ENCODE measurements around the gene LMX1A.
A peak's percentile ranks its signal among the peaks of the same experiment; 100 is the strongest.

LMX1A gene

DNA sequence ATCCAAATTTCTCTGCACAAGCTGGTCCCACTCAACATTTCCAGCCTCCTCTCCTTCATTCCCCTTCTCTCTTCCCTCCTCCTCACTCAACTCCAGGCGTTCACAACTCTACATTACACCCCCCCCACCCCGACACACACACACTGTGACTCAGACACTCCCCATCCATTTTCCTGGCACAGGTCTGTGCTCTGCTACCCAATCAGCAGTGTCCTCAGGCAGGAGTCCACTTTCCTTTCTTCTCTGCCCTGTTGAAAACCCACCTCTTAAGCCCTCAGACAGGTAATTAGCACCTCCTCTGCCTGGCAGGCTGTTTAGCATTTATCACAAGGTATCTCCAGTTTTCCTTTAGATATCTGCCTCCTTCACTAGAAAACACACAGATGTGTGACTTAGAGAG is 8.8 kb upstream of the LMX1A start:
- DNase-seq = no peak

GRCh38 chr1:165364568-165365133 is 8.1 kb upstream of the LMX1A start:
- peak; percentile 75 for DNase-seq

GRCh38 chr1:165356876-165357275 is 361 bp upstream of the LMX1A start:
- peak; percentile 36 for DNase-seq

GRCh38 chr1:165355139-165355976 is 1.2 kb downstream of the LMX1A start:
- DNase-seq = peak; percentile 22

- DNase-seq = no peak
Observed at GRCh38 chr1:165354739-165355138, 1.8 kb downstream of the LMX1A start.

- DNase-seq = peak; percentile 25
Observed at GRCh38 chr1:165353731-165354671, 2.5 kb downstream of the LMX1A start.

DNA sequence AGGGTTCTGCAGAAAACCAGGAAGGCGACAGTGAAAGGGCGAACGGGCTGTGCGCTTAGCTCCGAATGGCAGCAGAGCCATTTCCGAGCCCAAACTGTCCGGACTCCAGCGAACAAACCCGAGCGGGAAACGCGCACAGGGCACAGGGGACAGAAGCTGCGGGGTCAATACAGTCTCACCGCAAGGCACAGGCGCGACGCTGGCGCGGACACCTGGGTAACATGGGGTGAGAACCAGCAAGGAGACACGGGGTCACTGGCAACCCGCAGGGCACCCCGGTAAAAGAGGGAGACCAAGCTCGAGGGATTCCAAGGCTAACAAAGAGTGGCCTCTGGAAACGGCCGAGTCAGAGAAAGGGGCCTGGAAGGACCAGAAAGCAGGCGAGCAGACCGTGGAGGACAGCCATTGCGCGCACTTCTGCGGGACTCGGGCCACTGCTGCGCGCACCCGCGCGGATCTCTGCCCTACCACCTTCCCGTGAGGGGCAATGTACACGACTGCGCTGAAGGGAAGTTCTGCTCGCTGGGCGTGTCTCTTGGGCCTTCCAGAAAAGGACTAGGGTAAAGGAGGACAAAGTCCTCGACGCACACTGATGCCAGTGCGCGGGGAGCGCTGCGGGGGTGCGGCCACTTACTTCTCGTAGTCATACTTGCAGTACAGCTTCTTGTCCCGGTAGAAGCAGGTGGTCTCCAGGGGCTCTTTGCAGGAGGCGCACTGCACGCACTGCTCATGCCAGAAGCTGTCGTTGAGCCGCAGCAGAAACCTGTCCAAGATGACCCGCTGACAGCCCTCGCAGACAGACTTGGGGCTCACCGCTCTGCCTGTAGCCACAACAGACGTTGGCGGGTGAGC is 3.8 kb downstream of the LMX1A start:
- peak; percentile 23 for DNase-seq

- no peak for DNase-seq
Observed at GRCh38 chr1:165351863-165352441, 4.6 kb downstream of the LMX1A start.

DNA sequence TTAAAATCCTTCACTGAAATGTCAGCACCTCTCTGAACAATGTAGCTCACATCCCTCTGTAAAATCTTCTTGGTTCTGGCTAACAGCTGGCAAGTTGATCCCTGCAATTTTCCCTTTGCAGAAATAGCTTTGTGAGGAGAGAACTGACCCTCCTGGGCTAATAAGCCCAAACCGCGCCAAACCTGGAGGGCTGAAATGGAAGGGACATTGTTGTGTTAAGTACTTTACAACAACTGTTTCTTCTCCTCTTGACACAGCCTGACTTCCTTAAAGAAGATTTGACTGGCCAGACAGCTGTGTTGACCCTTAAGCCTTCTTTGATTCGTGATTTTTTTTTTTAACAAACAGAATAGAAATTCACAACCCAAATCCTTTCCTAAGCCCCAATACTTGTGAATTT is 5.7 kb downstream of the LMX1A start:
- DNase-seq = no peak

- DNase-seq = no peak
Observed at GRCh38 chr1:165345502-165345901, 11.0 kb downstream of the LMX1A start.

- DNase-seq = no peak
Observed at GRCh38 chr1:165344736-165345135, 11.8 kb downstream of the LMX1A start.

GRCh38 chr1:165344198-165344597 is 12.3 kb downstream of the LMX1A start:
- no peak for DNase-seq

DNA sequence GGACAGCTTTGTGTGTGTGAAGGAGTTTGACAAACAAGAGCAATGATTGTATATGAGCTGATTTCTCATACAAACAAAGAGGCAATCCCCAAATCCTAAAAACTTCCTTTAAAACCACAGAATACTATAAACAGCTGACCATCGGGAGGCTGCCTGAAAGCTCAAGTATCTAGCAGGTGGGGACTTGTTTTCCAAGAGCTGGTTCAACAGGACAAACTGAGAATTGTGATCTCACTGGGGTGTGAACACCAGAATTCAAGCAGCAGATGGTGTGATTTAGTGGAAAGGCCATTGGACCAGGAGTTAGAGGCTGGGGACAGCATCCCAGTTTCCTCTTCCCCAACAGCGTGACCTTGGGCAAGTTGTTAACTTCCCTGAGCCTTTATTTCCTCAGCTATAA is 13.9 kb downstream of the LMX1A start:
- peak; percentile 46 for DNase-seq

DNA sequence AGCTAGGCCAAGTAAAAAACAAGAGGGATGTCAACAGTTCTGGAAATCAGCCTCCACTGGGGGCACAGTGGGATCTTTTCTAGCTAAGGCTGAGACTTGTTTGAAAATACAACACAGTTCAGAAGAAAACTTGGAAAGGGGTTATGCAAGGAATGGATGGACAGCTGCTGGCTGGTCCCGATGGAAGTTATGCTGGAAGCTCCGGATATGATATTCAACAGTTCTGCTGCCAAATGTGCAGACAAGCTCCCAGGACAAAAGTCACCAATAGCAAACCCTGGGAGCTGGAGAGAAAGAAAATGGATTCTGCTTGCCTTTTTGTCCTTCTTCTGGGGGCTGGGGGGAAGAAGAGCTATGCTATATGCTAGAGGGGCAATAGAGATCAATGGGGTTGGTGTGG is 14.3 kb downstream of the LMX1A start:
- DNase-seq = peak; percentile 74

DNA sequence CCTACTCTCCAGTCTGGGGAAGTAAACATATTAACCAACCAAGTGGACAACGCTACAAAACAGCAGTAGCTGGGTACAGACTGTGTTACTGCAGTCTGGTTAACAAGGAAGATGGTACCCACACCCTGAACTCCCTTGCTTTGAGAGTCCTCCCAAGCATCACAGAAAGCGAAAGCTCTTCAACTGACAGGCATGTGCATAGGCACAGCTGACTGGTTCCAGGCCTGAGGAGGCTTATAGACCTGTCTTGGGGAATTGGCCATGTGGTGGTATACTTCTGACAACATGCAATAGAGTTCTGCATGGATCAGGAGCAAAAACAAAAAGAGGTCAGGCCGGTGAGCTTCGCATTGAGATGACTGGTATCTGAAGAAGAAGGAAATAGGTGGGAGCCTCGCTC is 17.4 kb downstream of the LMX1A start:
- DNase-seq = no peak

GRCh38 chr1:165330483-165330882 is 26.0 kb downstream of the LMX1A start:
- no peak for DNase-seq

GRCh38 chr1:165329104-165329503 is 27.4 kb downstream of the LMX1A start:
- no peak for DNase-seq

DNA sequence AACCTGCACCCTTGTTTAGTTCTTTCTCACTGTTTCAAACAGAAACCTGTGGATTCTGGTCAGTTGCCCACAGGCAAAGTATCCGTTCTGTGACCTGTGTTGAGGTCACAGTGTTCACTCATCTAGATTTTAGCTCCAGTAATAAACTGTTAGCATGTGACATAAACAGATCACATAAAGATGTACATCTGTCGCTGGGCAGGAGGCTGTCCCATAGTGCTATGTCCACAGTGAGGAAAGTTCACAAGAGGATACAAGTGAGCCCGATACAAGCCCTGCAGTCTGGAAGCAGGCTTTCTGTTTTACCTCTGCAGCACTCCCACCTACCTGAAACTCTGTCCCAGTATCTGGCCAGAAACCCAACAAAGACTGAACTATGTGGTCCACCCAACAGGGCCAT is 28.4 kb downstream of the LMX1A start:
- DNase-seq = no peak

DNA sequence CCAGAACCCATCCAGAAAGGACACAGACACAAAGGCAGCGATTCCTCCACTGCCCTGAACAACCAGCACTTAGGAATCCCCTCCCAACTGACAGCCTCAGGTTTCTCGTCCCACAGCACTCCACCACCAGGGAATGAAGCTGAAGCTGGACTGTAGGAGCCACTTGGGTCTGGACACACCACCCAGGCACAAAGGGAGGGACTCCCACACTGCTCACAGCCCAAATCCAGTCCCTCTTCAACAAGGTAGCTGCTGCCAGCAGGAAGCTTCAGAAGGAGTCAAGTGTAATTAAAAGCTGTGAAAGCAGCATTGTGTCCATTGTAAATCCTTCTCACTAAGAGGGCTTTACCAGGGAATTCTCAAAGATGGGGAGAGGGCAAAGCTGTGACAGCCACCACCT is 29.0 kb downstream of the LMX1A start:
- no peak for DNase-seq

GRCh38 chr1:165325460-165326203 is 30.9 kb downstream of the LMX1A start:
- no peak for DNase-seq

DNA sequence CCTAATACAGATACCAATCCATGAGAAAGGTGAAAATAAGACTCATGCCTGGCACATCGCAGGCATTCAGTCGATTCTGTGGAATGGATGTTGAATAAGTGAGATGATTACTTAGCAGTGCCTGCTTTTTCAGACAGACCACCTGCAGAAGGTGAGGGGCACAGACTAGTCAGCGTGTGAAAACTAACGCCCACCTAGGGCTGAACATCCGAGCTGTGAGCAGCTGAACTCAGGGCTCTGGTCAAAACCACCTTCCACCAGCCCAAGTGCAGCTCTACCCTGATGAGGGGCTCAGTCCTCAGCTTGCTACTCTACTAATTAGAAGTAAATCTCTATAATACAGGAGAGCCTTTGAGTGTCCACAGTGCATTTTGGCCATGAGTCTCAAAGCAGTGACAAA is 32.5 kb downstream of the LMX1A start:
- DNase-seq = no peak

All from right hindlimb (tissue), 1 donor.